HG03565 (cell line): ENCODE data around the gene SPATA31D3.
A peak's percentile ranks its signal among the peaks of the same experiment; 100 is the strongest.
"Not testable (repeated sequence)": the region's sequence is repeated elsewhere in the genome, so short reads cannot be mapped to it uniquely, and the experiment has no call there.

Source experiments
- ATAC-seq: cut with Tn5 transposase; IDR thresholded peaks from one replicate; pipeline ENCODE4 v1.9.1; 2021; ENCODE audit warnings: mild to moderate bottlenecking, moderate library complexity; ENCODE audit not compliant: unreplicated experiment

SPATA31D3 gene

GRCh38 chr9:81976351-81976750, 33.1 kb downstream of the SPATA31D3 start:
- ATAC-seq = no peak

GRCh38 chr9:81979196-81979595, 35.9 kb downstream of the SPATA31D3 start:
- peak; percentile 90 for ATAC-seq

- no peak for ATAC-seq
Observed at GRCh38 chr9:81980568-81980967, 37.3 kb downstream of the SPATA31D3 start.

- ATAC-seq = no peak
Observed at GRCh38 chr9:81981883-81982282, 38.6 kb downstream of the SPATA31D3 start.

- ATAC-seq = no peak
Observed at GRCh38 chr9:81984928-81985327, 41.6 kb downstream of the SPATA31D3 start.

GRCh38 chr9:81986051-81986450, 42.8 kb downstream of the SPATA31D3 start:
- ATAC-seq = no peak

GRCh38 chr9:81988472-81988871, 45.2 kb downstream of the SPATA31D3 start, which contains the start of gene SPATA31D1:
Gene SPATA31D1 (plus strand): TSS chr9:81988772. CDS start chr9:81988819, 47 bp downstream.
- ATAC-seq = not testable (repeated sequence)

GRCh38 chr9:81989700-81990099, 46.4 kb downstream of the SPATA31D3 start:
- peak; percentile 58 for ATAC-seq

- ATAC-seq = no peak
Observed at GRCh38 chr9:81993656-81994055, 50.4 kb downstream of the SPATA31D3 start.
